NB4 (cell line): Measurements from ENCODE around the gene MGST3.

ENCODE experiments used
- POLR2A ChIP-seq: IDR thresholded peaks from 2 replicates; pipeline ENCODE4 v1.6.1; 2011; ENCODE audit warnings: mild to moderate bottlenecking; ENCODE audit not compliant: insufficient read length; ENCODE audit errors: extremely low read depth
- TF ChIP-seq, protein P1 (sequence below): IDR thresholded peaks from one replicate; pipeline ENCODE4 v1.5.1; 2012; ENCODE audit warnings: low read depth, low read length

GRCh38 chr1:165632152-165632469, 1.1 kb downstream of the MGST3 start:
- TF ChIP-seq POLR2A, result no peak
- TF ChIP-seq, protein P1, sequence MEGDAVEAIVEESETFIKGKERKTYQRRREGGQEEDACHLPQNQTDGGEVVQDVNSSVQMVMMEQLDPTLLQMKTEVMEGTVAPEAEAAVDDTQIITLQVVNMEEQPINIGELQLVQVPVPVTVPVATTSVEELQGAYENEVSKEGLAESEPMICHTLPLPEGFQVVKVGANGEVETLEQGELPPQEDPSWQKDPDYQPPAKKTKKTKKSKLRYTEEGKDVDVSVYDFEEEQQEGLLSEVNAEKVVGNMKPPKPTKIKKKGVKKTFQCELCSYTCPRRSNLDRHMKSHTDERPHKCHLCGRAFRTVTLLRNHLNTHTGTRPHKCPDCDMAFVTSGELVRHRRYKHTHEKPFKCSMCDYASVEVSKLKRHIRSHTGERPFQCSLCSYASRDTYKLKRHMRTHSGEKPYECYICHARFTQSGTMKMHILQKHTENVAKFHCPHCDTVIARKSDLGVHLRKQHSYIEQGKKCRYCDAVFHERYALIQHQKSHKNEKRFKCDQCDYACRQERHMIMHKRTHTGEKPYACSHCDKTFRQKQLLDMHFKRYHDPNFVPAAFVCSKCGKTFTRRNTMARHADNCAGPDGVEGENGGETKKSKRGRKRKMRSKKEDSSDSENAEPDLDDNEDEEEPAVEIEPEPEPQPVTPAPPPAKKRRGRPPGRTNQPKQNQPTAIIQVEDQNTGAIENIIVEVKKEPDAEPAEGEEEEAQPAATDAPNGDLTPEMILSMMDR, result no peak
